HG02970 (cell line): ENCODE results near the gene FAM9C.
A peak's percentile ranks its signal among the peaks of the same experiment; 100 is the strongest.
"Not testable (repeated sequence)": the region's sequence is repeated elsewhere in the genome, so short reads cannot be mapped to it uniquely, and the experiment has no call there.

Experiments
- ATAC-seq: cut with Tn5 transposase; IDR thresholded peaks from one replicate; pipeline ENCODE4 v1.9.1; 2021; ENCODE audit warnings: mild to moderate bottlenecking, moderate library complexity, moderate number of reproducible peaks; ENCODE audit not compliant: unreplicated experiment, low FRiP score

FAM9C gene

GRCh38 chrX:13044441-13044840, at the start of gene FAM9C:
TSS of gene FAM9C (minus strand) at chrX:13044620. CDS start at chrX:13043789, 831 bp downstream.
- no peak for ATAC-seq

- no peak for ATAC-seq
These were observed 49.2 kb upstream of the FAM9C start for GRCh38 chrX:13093529-13094140.

GRCh38 chrX:13092455-13092941, 48.1 kb upstream of the FAM9C start:
- no peak for ATAC-seq

- no peak for ATAC-seq
These were observed 46.8 kb upstream of the FAM9C start for GRCh38 chrX:13091111-13091765.

- ATAC-seq = no peak
These were observed 46.1 kb upstream of the FAM9C start for GRCh38 chrX:13090339-13091110.

- no peak for ATAC-seq
These were observed 45.6 kb upstream of the FAM9C start for GRCh38 chrX:13090027-13090338.

GRCh38 chrX:13088156-13088487, 43.7 kb upstream of the FAM9C start:
- no peak for ATAC-seq

GRCh38 chrX:13087322-13088155, 43.1 kb upstream of the FAM9C start:
- ATAC-seq = peak; percentile 63

GRCh38 chrX:13086793-13087321, 42.4 kb upstream of the FAM9C start:
- ATAC-seq = not testable (repeated sequence)

- no peak for ATAC-seq
These were observed 41.7 kb upstream of the FAM9C start for GRCh38 chrX:13086076-13086475.

GRCh38 chrX:13085526-13085925, 41.1 kb upstream of the FAM9C start:
- no peak for ATAC-seq

GRCh38 chrX:13084611-13085010, 40.2 kb upstream of the FAM9C start:
- ATAC-seq = no peak

GRCh38 chrX:13083755-13084326, 39.4 kb upstream of the FAM9C start:
- ATAC-seq = not testable (repeated sequence)

- no peak for ATAC-seq
These were observed 38.0 kb upstream of the FAM9C start for GRCh38 chrX:13082206-13083065.

GRCh38 chrX:13081395-13082205, 37.2 kb upstream of the FAM9C start:
- no peak for ATAC-seq

GRCh38 chrX:13080128-13080795, 35.8 kb upstream of the FAM9C start:
- ATAC-seq = no peak

- ATAC-seq = no peak
These were observed 34.5 kb upstream of the FAM9C start for GRCh38 chrX:13078739-13079444.
